ENCODE measurements around the gene FAAP20. TPM values are rescaled to one million over a fixed set of nuclear protein-coding genes. Genes with fewer than 3 reads are reported as not detected.

FAAP20 gene
- total and polyA plus RNA-seq, 2 of the 8 experiments (the other 6 are each of a cell fraction or from before 2014, with no cell fraction given), result 58.4 to 99.8 TPM

- Histone ChIP-seq H3K79me2 (ENCODE audit: control insufficient read depth in 1 of 2, insufficient read depth in 2 of 2, low read length in 2 of 2) (no peaks in the 10 kb centered on the region), H2BK120ac (replicated peaks; ENCODE audit: low read depth, low read length) (no peak overlapping the region), H4K8ac (ENCODE audit: extremely low read depth, insufficient read depth, low read length) (no peak overlapping the region), H3K23ac (ENCODE audit: insufficient read length) (no peak overlapping the region), H2BK15ac (ENCODE audit: low read length) (no peak overlapping the region), H3K4me2 (ENCODE audit: insufficient read depth in 1 of 2, low read depth in 2 of 2, low read length in 2 of 2) (no peak overlapping the region), H4K5ac (ENCODE audit: insufficient read length, low read depth, low read length) (no peak overlapping the region), H3K14ac (ENCODE audit: insufficient read length) (no peak overlapping the region), H3K4me3 (ENCODE audit: extremely low read depth in 1 of 4, insufficient read depth in 2 of 4, low read depth in 3 of 4, low read length in 4 of 4) (no peak overlapping the region), H4K20me1 (replicated peaks in 1 of 2; ENCODE audit: control insufficient read depth in 1 of 2, insufficient read depth in 2 of 2, low read length in 2 of 2) (peaks cover 0 to 10% of the 10 kb centered on the region in 2 experiments), H3K18ac (ENCODE audit: extremely low read depth, low read length) (no peak overlapping the region), H3K4ac (replicated peaks; ENCODE audit: insufficient read length, low read depth, low read length) (no peak overlapping the region), H2AK5ac (ENCODE audit: low read depth, low read length) (no peak overlapping the region), H2BK5ac (ENCODE audit: low read depth, low read length) (no peak overlapping the region), H3K79me1 (ENCODE audit: low read depth, low read length) (no peaks in the 10 kb centered on the region), H3K9ac (replicated peaks in 1 of 4; ENCODE audit: extremely low read depth in 1 of 4, low read depth in 3 of 4, low read length in 3 of 4) (no peak overlapping the region), H3K27me3 (replicated peaks in 1 of 4; ENCODE audit: control insufficient read depth in 3 of 4, extremely low read depth in 1 of 4, insufficient read depth in 3 of 4, low read length in 3 of 4) (no peaks in the 10 kb centered on the region), H3K36me3 (ENCODE audit: control insufficient read depth in 2 of 4, insufficient read depth in 4 of 4, low read length in 3 of 4) (peaks cover 0 to 13% (median 9%) of the 10 kb centered on the region in 4 experiments; a peak in 5 of 8 replicates), H4K91ac (replicated peaks; ENCODE audit: insufficient read length, low read length) (no peak overlapping the region), H3K23me2 (ENCODE audit: low read depth, low read length) (peaks cover 2% of the 10 kb centered on the region; the same call in 1 of the 2 replicates), H3K56ac (replicated peaks; ENCODE audit: insufficient read length, low read depth, low read length) (no peak overlapping the region), H2BK12ac (ENCODE audit: low read depth, low read length) (no peak overlapping the region), H3K27ac (ENCODE audit: low read depth, low read length) (no peak overlapping the region), H3K4me1 (replicated peaks in 1 of 4; ENCODE audit: control insufficient read depth in 3 of 4, insufficient read depth in 4 of 4, low read length in 3 of 4) (no peaks in the 10 kb centered on the region; a peak in 1 of 7 replicates), H2BK20ac (ENCODE audit: low read length) (no peak overlapping the region), H3K9me3 (ENCODE audit: insufficient read depth in 2 of 2, low read depth in 1 of 2, low read length in 1 of 2) (no peaks in the 10 kb centered on the region), H2AFZ (ENCODE audit: low read length) (no peak overlapping the region)
- no peak for DNase-seq (ENCODE audit: low read depth in 1 of 2, low spot score in 2 of 2)
- ChIA-PET POLR2A (ENCODE audit: partially characterized antibody) (interaction anchor here (1.4 kb wide), 1 partner anchor 23 kb away, joined by 4 read pairs; no protein-coding TSS in a partner anchor), CTCF (ENCODE audit: partially characterized antibody) (interaction anchor here (1.1 kb wide), 1 partner anchor 42 kb away, joined by 3 read pairs; no protein-coding TSS in a partner anchor)
- whole genome bisulfite sequencing, 2 experiments (ENCODE audit: extremely low coverage in 1 of 2, insufficient coverage in 1 of 2, insufficient read length in 1 of 2, insufficient replicate concordance in 2 of 2, low coverage in 1 of 2, low lambda C conversion rate in 2 of 2, missing lambda C conversion rate in 1 of 2), result 91% methylated on average over 11 of the region's 11 CpGs; no CpG with 5 or more reads in 1 of the 2 experiments
- FAIRE-seq, result no peak
Observed at GRCh38 chr1:2181752-2182151, 12.8 kb downstream of the FAAP20 start.

All from H1 (cell line).